ENCODE results near the gene KAZN.

Gene KAZN

GRCh38 chr1:14604414-14604813 is 5.9 kb downstream of the KAZN start:
- Histone ChIP-seq H3K79me2 (ENCODE audit: control insufficient read depth, low read length) (no peaks in the 10 kb centered on the region), H3K27me3 (ENCODE audit: control insufficient read depth, low read length) (peaks cover 24% of the 10 kb centered on the region), H3K9me2 (replicated peaks; ENCODE audit: control insufficient read depth, low read length) (no peaks in the 10 kb centered on the region), H3K36me3 (ENCODE audit: control insufficient read depth, low read length) (no peaks in the 10 kb centered on the region), H3K4me1 (ENCODE audit: control insufficient read depth, low read length) (peaks cover 18% of the 10 kb centered on the region), H3K4me2 (ENCODE audit: low read length) (no peak overlapping the region), H3K27ac (ENCODE audit: low read depth, low read length) (no peak overlapping the region), H3K9me3 (ENCODE audit: control insufficient read depth, insufficient read depth, low read length) (no peaks in the 10 kb centered on the region), H3K4me3 (ENCODE audit: low read length) (no peak overlapping the region), H3F3A (ENCODE audit: control insufficient read depth, insufficient read depth) (no peaks in the 10 kb centered on the region), H4K20me1 (ENCODE audit: control insufficient read depth, insufficient read depth, low read depth, low read length) (no peaks in the 10 kb centered on the region)
- no peak for TF ChIP-seq EZH2phosphoT487 (IDR thresholded peaks at IDR 0.05; ENCODE audit: borderline replicate concordance, low read length)
- TF ChIP-seq, protein P1, sequence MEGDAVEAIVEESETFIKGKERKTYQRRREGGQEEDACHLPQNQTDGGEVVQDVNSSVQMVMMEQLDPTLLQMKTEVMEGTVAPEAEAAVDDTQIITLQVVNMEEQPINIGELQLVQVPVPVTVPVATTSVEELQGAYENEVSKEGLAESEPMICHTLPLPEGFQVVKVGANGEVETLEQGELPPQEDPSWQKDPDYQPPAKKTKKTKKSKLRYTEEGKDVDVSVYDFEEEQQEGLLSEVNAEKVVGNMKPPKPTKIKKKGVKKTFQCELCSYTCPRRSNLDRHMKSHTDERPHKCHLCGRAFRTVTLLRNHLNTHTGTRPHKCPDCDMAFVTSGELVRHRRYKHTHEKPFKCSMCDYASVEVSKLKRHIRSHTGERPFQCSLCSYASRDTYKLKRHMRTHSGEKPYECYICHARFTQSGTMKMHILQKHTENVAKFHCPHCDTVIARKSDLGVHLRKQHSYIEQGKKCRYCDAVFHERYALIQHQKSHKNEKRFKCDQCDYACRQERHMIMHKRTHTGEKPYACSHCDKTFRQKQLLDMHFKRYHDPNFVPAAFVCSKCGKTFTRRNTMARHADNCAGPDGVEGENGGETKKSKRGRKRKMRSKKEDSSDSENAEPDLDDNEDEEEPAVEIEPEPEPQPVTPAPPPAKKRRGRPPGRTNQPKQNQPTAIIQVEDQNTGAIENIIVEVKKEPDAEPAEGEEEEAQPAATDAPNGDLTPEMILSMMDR (IDR thresholded peaks at IDR 0.05; ENCODE audit: low read depth, low read length, poor library complexity, severe bottlenecking): no peak

GRCh38 chr1:14605945-14606344 is 7.5 kb downstream of the KAZN start:
- Histone ChIP-seq H3K4me3 (ENCODE audit: low read length) (no peak overlapping the region), H3K9me2 (replicated peaks; ENCODE audit: control insufficient read depth, low read length) (no peaks in the 10 kb centered on the region), H3K27ac (ENCODE audit: low read depth, low read length) (no peak overlapping the region), H3K79me2 (ENCODE audit: control insufficient read depth, low read length) (no peaks in the 10 kb centered on the region), H3F3A (ENCODE audit: control insufficient read depth, insufficient read depth) (no peaks in the 10 kb centered on the region), H3K27me3 (ENCODE audit: control insufficient read depth, low read length) (peaks cover 12% of the 10 kb centered on the region; the same call in 1 of the 2 replicates), H4K20me1 (ENCODE audit: control insufficient read depth, insufficient read depth, low read depth, low read length) (no peaks in the 10 kb centered on the region), H3K9me3 (ENCODE audit: control insufficient read depth, insufficient read depth, low read length) (no peaks in the 10 kb centered on the region), H3K36me3 (ENCODE audit: control insufficient read depth, low read length) (no peaks in the 10 kb centered on the region), H3K4me2 (ENCODE audit: low read length) (no peak overlapping the region), H3K4me1 (ENCODE audit: control insufficient read depth, low read length) (peaks cover 9% of the 10 kb centered on the region; the same call in 1 of the 2 replicates)
- TF ChIP-seq EZH2phosphoT487 (IDR thresholded peaks at IDR 0.05; ENCODE audit: borderline replicate concordance, low read length): no peak
- TF ChIP-seq, protein P1 (IDR thresholded peaks at IDR 0.05; ENCODE audit: low read depth, low read length, poor library complexity, severe bottlenecking): no peak

- Histone ChIP-seq H3K4me1 (ENCODE audit: control insufficient read depth, low read length) (peaks cover 9% of the 10 kb centered on the region; the same call in 1 of the 2 replicates), H3K27me3 (ENCODE audit: control insufficient read depth, low read length) (peaks cover 11% of the 10 kb centered on the region; the same call in 1 of the 2 replicates), H3K4me2 (ENCODE audit: low read length) (no peak overlapping the region), H3F3A (ENCODE audit: control insufficient read depth, insufficient read depth) (no peaks in the 10 kb centered on the region), H3K36me3 (ENCODE audit: control insufficient read depth, low read length) (no peaks in the 10 kb centered on the region), H3K9me3 (ENCODE audit: control insufficient read depth, insufficient read depth, low read length) (no peaks in the 10 kb centered on the region), H3K4me3 (ENCODE audit: low read length) (no peak overlapping the region), H3K79me2 (ENCODE audit: control insufficient read depth, low read length) (no peaks in the 10 kb centered on the region), H3K9me2 (replicated peaks; ENCODE audit: control insufficient read depth, low read length) (no peaks in the 10 kb centered on the region), H4K20me1 (ENCODE audit: control insufficient read depth, insufficient read depth, low read depth, low read length) (no peaks in the 10 kb centered on the region), H3K27ac (ENCODE audit: low read depth, low read length) (no peak overlapping the region)
- no peak for TF ChIP-seq EZH2phosphoT487 (IDR thresholded peaks at IDR 0.05; ENCODE audit: borderline replicate concordance, low read length)
- TF ChIP-seq, protein P1 (IDR thresholded peaks at IDR 0.05; ENCODE audit: low read depth, low read length, poor library complexity, severe bottlenecking): peak; percentile 73
Observed at GRCh38 chr1:14606632-14607031, 8.1 kb downstream of the KAZN start.
